HEK293 (cell line): ENCODE data around the gene GOLGA1.
A peak's percentile ranks its signal among the peaks of the same experiment; 100 is the strongest.

Experiments used
- CTCF ChIA-PET: fragments of 350-600 bp; formaldehyde crosslinking; extraction: SDS; loops from one replicate; lab custom pipeline; 2021; ENCODE audit warnings: antibody characterized with exemption; lab: Yijun Ruan, JAX
- POLR2A ChIA-PET: fragments of 300-600 bp; formaldehyde crosslinking; extraction: SDS; loops from one replicate; lab custom pipeline; 2020; ENCODE audit warnings: antibody characterized with exemption, inconsistent platforms; lab: Yijun Ruan, JAX
- H3K27ac ChIP-seq: fragments of 200-500 bp; sonication (Bioruptor generic); 2 replicates; pipeline ENCODE4 v1.5.1; 2014; ENCODE audit warnings: low read depth, low read length, control low read depth, inconsistent platforms; ENCODE audit errors: extremely low read depth
- H3K36me3 ChIP-seq, 2 experiments: fragments of 200-500 bp in 1 of 2; sonication (Bioruptor generic) in 1 of 2; 1 replicate in 1 of 2; 2 replicates in 1 of 2; pipeline ENCODE4 v1.5.1; 2014 to 2017; ENCODE audit warnings: inconsistent platforms in 2 of 2, low read length in 2 of 2; ENCODE audit not compliant: control insufficient read depth in 2 of 2, insufficient read depth in 1 of 2
- H3K4me1 ChIP-seq: fragments of 200-500 bp; sonication (Bioruptor generic); 2 replicates; pipeline ENCODE4 v1.5.1; 2014; ENCODE audit warnings: mild to moderate bottlenecking, low read length, inconsistent platforms; ENCODE audit not compliant: control insufficient read depth, insufficient read depth
- H3K4me3 ChIP-seq: 2 replicates; pipeline ENCODE4 v1.5.1; 2011; ENCODE audit warnings: low read depth, mild to moderate bottlenecking, control low read depth, low read length, moderate library complexity
- H3K9me3 ChIP-seq: fragments of 200-500 bp; sonication (Bioruptor generic); 2 replicates; pipeline ENCODE4 v1.5.1; 2014; ENCODE audit warnings: low read depth, low read length, inconsistent platforms; ENCODE audit not compliant: control insufficient read depth, insufficient read depth
- AEBP2 ChIP-seq: fragments of 450-650 bp; formaldehyde crosslinking; IDR thresholded peaks from 2 replicates; pipeline ENCODE4 v1.5.1; 2016; ENCODE audit warnings: missing biosample characterization, missing genetic modification characterization, borderline replicate concordance
- BCL11A ChIP-seq: fragments of 450-650 bp; formaldehyde crosslinking; IDR thresholded peaks from 2 replicates; pipeline ENCODE4 v1.5.1; 2016; ENCODE audit warnings: low read depth, missing biosample characterization, missing genetic modification characterization
- GLI2 ChIP-seq: fragments of 450-650 bp; formaldehyde crosslinking; IDR thresholded peaks from 2 replicates; pipeline ENCODE4; 2017; ENCODE audit warnings: missing biosample characterization, missing genetic modification characterization, low read depth, borderline replicate concordance
- KLF10 ChIP-seq: fragments of 450-650 bp; IDR thresholded peaks from 2 replicates; pipeline ENCODE4 v1.5.1; 2018; ENCODE audit warnings: missing biosample characterization, mild to moderate bottlenecking, missing genetic modification characterization
- KLF9 ChIP-seq: fragments of 450-650 bp; formaldehyde crosslinking; IDR thresholded peaks from 2 replicates; pipeline ENCODE4 v1.5.1; 2016; ENCODE audit warnings: missing biosample characterization, missing genetic modification characterization, low read depth
- OVOL3 ChIP-seq: fragments of 450-650 bp; formaldehyde crosslinking; IDR thresholded peaks from 2 replicates; pipeline ENCODE4 v1.5.1; 2016; ENCODE audit warnings: missing biosample characterization, missing genetic modification characterization
- SCRT2 ChIP-seq: fragments of 450-650 bp; formaldehyde crosslinking; IDR thresholded peaks from 2 replicates; pipeline ENCODE4 v1.5.1; 2016; ENCODE audit warnings: missing biosample characterization, missing genetic modification characterization
- SETDB1 ChIP-seq: IDR thresholded peaks from one replicate; pipeline ENCODE4 v1.6.1; 2017; ENCODE audit warnings: mild to moderate bottlenecking, low read length, moderate library complexity, mixed read lengths; ENCODE audit not compliant: insufficient read length
- ZBTB17 ChIP-seq: fragments of 450-650 bp; formaldehyde crosslinking; IDR thresholded peaks from 2 replicates; pipeline ENCODE4 v1.5.1; 2016; ENCODE audit warnings: missing biosample characterization, missing genetic modification characterization
- ZBTB48 ChIP-seq: fragments of 450-650 bp; formaldehyde crosslinking; IDR thresholded peaks from 2 replicates; pipeline ENCODE4 v1.5.1; 2016; ENCODE audit warnings: missing biosample characterization, missing genetic modification characterization
- ZNF133 ChIP-seq: fragments of 450-650 bp; formaldehyde crosslinking; IDR thresholded peaks from 2 replicates; pipeline ENCODE4 v1.5.1; 2016; ENCODE audit warnings: missing biosample characterization, missing genetic modification characterization
- ZNF148 ChIP-seq: fragments of 450-650 bp; formaldehyde crosslinking; IDR thresholded peaks from 2 replicates; pipeline ENCODE4 v1.5.0; 2017; ENCODE audit warnings: missing biosample characterization, missing genetic modification characterization, borderline replicate concordance
- ZNF175 ChIP-seq: fragments of 450-650 bp; formaldehyde crosslinking; IDR thresholded peaks from 2 replicates; pipeline ENCODE4 v1.5.1; 2016; ENCODE audit warnings: missing biosample characterization, missing genetic modification characterization
- ZNF366 ChIP-seq: fragments of 450-650 bp; formaldehyde crosslinking; conservative IDR thresholded peaks from 2 replicates; pipeline ENCODE4 v1.5.1; 2016; ENCODE audit warnings: missing biosample characterization, missing genetic modification characterization
- ZNF394 ChIP-seq: fragments of 450-650 bp; formaldehyde crosslinking; IDR thresholded peaks from 2 replicates; pipeline ENCODE4 v1.5.1; 2016; ENCODE audit warnings: missing biosample characterization, missing genetic modification characterization, mild to moderate bottlenecking, moderate library complexity, borderline replicate concordance
- ZNF530 ChIP-seq: fragments of 450-650 bp; formaldehyde crosslinking; IDR thresholded peaks from 2 replicates; pipeline ENCODE4 v1.5.1; 2016; ENCODE audit warnings: low read depth, missing biosample characterization, missing genetic modification characterization
- ZNF561 ChIP-seq: fragments of 450-650 bp; IDR thresholded peaks from 2 replicates; pipeline ENCODE4 v1.5.1; 2018; ENCODE audit warnings: missing biosample characterization, missing genetic modification characterization, borderline replicate concordance
- ZNF571 ChIP-seq: fragments of 450-650 bp; formaldehyde crosslinking; IDR thresholded peaks from 2 replicates; pipeline ENCODE4 v1.5.0; 2017; ENCODE audit warnings: missing biosample characterization, missing genetic modification characterization
- ZNF596 ChIP-seq: fragments of 450-650 bp; IDR thresholded peaks from 2 replicates; pipeline ENCODE4 v1.5.0; 2018; ENCODE audit warnings: missing biosample characterization, mild to moderate bottlenecking, missing genetic modification characterization, moderate library complexity
- ZNF600 ChIP-seq: fragments of 450-650 bp; formaldehyde crosslinking; IDR thresholded peaks from 2 replicates; pipeline ENCODE4 v1.5.1; 2016; ENCODE audit warnings: missing biosample characterization, missing genetic modification characterization
- ZNF624 ChIP-seq: fragments of 450-650 bp; formaldehyde crosslinking; IDR thresholded peaks from 2 replicates; pipeline ENCODE4 v1.5.1; 2017; ENCODE audit warnings: missing biosample characterization, missing genetic modification characterization
- ZNF658 ChIP-seq: fragments of 450-650 bp; formaldehyde crosslinking; IDR thresholded peaks from 2 replicates; pipeline ENCODE4; 2016; ENCODE audit warnings: missing biosample characterization, missing genetic modification characterization
- ZNF747 ChIP-seq: fragments of 450-650 bp; formaldehyde crosslinking; IDR thresholded peaks from 2 replicates; pipeline ENCODE4 v1.5.1; 2016; ENCODE audit warnings: missing biosample characterization, missing genetic modification characterization
- ZNF785 ChIP-seq: fragments of 450-650 bp; formaldehyde crosslinking; IDR thresholded peaks from 2 replicates; pipeline ENCODE4 v1.5.1; 2016; ENCODE audit warnings: missing biosample characterization, missing genetic modification characterization
- TF ChIP-seq, protein P1 (sequence below): fragments of 450-650 bp; formaldehyde crosslinking; IDR thresholded peaks from 2 replicates; pipeline ENCODE4 v1.5.1; 2016; ENCODE audit warnings: missing biosample characterization, missing genetic modification characterization
- TF ChIP-seq, protein P2 (sequence below): fragments of 450-650 bp; formaldehyde crosslinking; IDR thresholded peaks from 2 replicates; pipeline ENCODE4 v1.5.1; 2016; ENCODE audit warnings: missing biosample characterization, missing genetic modification characterization

GOLGA1 gene

DNA sequence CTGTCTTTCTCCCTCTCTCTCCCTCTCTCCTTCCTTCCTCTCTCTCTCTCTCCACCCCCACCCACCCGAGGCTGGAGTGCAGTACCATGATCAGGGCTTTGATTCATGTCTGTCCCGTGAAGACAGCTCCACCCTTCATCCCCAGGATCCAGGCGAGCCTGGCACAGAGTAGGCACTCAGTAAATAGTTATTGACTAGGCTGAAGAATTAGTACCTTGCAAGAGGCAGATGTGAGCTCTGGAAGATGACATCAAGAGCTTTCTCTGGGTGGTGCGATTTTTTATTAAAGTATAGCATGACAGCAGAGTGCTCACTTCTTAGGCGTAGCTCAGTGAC, 111.6 kb downstream of the GOLGA1 start:
- Histone ChIP-seq H3K27ac (no peak overlapping the region), H3K4me1 (peaks cover 3% of the 10 kb centered on the region), H3K4me3 (no peak overlapping the region), H3K36me3 (no peaks in the 10 kb centered on the region), H3K9me3 (no peaks in the 10 kb centered on the region)
- POLR2A ChIA-PET, result interaction anchor here (0.7 to 1.5 kb wide), 3 partner anchors 12 to 1323 kb away, joined by 3 read pairs; no protein-coding TSS in a partner anchor
- CTCF ChIA-PET, result interaction anchor here (0.6 to 31.1 kb wide), 5 partner anchors 11 to 53 kb away, joined by 3 to 1257 read pairs (median 6); partner anchors contain the start of genes NR6A1 and OLFML2A
- TF ChIP-seq ZNF624 (no peak), ZNF133 (no peak), GLI2 (tag by site-specific recombination) (no peak), ZNF600 (tag by site-specific recombination) (no peak), ZNF175 (tag by site-specific recombination) (no peak), ZNF530 (tag by site-specific recombination) (no peak), BCL11A (tag by site-specific recombination) (no peak), SETDB1 (no peak)
- TF ChIP-seq, protein P1, sequence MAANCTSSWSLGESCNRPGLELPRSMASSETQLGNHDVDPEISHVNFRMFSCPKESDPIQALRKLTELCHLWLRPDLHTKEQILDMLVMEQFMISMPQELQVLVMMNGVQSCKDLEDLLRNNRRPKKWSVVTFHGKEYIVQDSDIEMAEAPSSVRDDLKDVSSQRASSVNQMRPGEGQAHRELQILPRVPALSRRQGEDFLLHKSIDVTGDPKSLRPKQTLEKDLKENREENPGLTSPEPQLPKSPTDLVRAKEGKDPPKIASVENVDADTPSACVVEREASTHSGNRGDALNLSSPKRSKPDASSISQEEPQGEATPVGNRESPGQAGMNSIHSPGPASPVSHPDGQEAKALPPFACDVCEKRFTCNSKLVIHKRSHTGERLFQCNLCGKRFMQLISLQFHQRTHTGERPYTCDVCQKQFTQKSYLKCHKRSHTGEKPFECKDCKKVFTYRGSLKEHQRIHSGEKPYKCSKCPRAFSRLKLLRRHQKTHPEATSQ (tag by site-specific recombination), result no peak
- TF ChIP-seq, all 188 proteins: peak for 0

GRCh38 chr9:124828489-124829333, 112.2 kb downstream of the GOLGA1 start:
- Histone ChIP-seq H3K9me3 (no peaks in the 10 kb centered on the region), H3K4me1 (peaks cover 3% of the 10 kb centered on the region), H3K36me3 (no peaks in the 10 kb centered on the region), H3K4me3 (no peak overlapping the region), H3K27ac (no peak overlapping the region)
- ChIA-PET POLR2A (interaction anchor here (0.6 to 1.5 kb wide), 3 partner anchors 16 to 1323 kb away, joined by 3 read pairs; no protein-coding TSS in a partner anchor), CTCF (interaction anchor here (0.6 to 31.1 kb wide), 6 partner anchors 11 to 516 kb away, joined by 3 to 1257 read pairs (median 6); partner anchors contain the start of genes NR6A1 and OLFML2A)
- TF ChIP-seq ZNF596 (tag by site-specific recombination) (peak; percentile 82; the same call in 1 of the 2 replicates), ZNF785 (tag by site-specific recombination) (no peak), ZNF571 (no peak), ZNF747 (tag by site-specific recombination) (no peak), ZBTB17 (peak; percentile 41; the same call in 1 of the 2 replicates), ZNF658 (no peak), ZNF394 (no peak), ZNF366 (tag by site-specific recombination) (peak; percentile 97), ZBTB48 (tag by site-specific recombination) (no peak), KLF10 (tag by site-specific recombination) (no peak), ZNF175 (tag by site-specific recombination) (no peak), ZNF561 (tag by site-specific recombination) (no peak), KLF9 (tag by site-specific recombination) (no peak), ZNF148 (tag by site-specific recombination) (0 out of 2 replicates have a peak, but pooled peaks have one; percentile 6), SCRT2 (no peak), AEBP2 (no peak), OVOL3 (tag by site-specific recombination) (no peak)
- TF ChIP-seq, protein P2, sequence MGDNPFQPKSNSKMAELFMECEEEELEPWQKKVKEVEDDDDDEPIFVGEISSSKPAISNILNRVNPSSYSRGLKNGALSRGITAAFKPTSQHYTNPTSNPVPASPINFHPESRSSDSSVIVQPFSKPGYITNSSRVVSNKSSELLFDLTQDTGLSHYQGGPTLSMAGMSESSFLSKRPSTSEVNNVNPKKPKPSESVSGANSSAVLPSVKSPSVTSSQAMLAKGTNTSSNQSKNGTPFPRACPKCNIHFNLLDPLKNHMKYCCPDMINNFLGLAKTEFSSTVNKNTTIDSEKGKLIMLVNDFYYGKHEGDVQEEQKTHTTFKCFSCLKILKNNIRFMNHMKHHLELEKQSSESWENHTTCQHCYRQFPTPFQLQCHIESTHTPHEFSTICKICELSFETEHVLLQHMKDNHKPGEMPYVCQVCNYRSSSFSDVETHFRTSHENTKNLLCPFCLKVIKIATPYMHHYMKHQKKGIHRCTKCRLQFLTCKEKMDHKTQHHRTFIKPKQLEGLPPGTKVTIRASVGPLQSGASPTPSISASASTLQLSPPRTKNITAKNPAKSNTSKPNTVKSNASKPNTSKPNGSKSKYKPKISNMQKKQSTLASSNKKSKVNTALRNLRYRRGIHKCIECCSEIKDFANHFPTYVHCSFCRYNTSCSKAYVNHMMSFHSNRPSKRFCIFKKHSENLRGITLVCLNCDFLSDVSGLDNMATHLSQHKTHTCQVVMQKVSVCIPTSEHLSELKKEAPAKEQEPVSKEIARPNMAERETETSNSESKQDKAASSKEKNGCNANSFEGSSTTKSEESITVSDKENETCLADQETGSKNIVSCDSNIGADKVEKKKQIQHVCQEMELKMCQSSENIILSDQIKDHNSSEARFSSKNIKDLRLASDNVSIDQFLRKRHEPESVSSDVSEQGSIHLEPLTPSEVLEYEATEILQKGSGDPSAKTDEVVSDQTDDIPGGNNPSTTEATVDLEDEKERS (tag by site-specific recombination), result no peak
